Osteoblast (primary cell): ENCODE data around the gene DENND1A. TPM values are rescaled to one million over a fixed set of nuclear protein-coding genes. Genes with fewer than 3 reads are reported as not detected.

Source experiments
- DNase-seq: peaks from one replicate; pipeline ENCODE4 v3.0.0; 2011; ENCODE audit warnings: low spot score, mixed read lengths; ENCODE audit not compliant: insufficient read length; ENCODE audit errors: missing footprints
- H2AFZ ChIP-seq: 2 replicates; pipeline ENCODE4 v1.6.0; 2011; ENCODE audit warnings: mild to moderate bottlenecking, low read length
- H3K27ac ChIP-seq: 2 replicates; pipeline ENCODE4 v1.5.1; 2011; ENCODE audit warnings: mild to moderate bottlenecking, low read depth, low read length, moderate library complexity
- H3K27me3 ChIP-seq: 2 replicates; pipeline ENCODE4 v1.6.0; 2012; ENCODE audit warnings: mild to moderate bottlenecking, control low read depth, inconsistent platforms, low read length, moderate library complexity; ENCODE audit not compliant: insufficient read depth
- H3K36me3 ChIP-seq: 2 replicates; pipeline ENCODE4 v1.5.1; 2011; ENCODE audit warnings: mild to moderate bottlenecking, low read length, control low read depth, moderate library complexity; ENCODE audit not compliant: insufficient read depth
- H3K4me1 ChIP-seq: 2 replicates; pipeline ENCODE4 v1.5.1; 2011; ENCODE audit warnings: mild to moderate bottlenecking, low read length, control low read depth, moderate library complexity; ENCODE audit not compliant: insufficient read depth
- H3K4me2 ChIP-seq: 2 replicates; pipeline ENCODE4 v1.6.0; 2011; ENCODE audit warnings: mild to moderate bottlenecking, low read length; ENCODE audit not compliant: insufficient read depth
- H3K4me3 ChIP-seq: fragments of 200-600 bp; sonication (generic); 3 replicates; pipeline ENCODE4 v1.5.1; 2012; ENCODE audit warnings: mild to moderate bottlenecking, low read length, inconsistent platforms; ENCODE audit not compliant: insufficient read depth
- H3K79me2 ChIP-seq: 2 replicates; pipeline ENCODE4 v1.6.0; 2012; ENCODE audit warnings: mild to moderate bottlenecking, low read length, control low read depth, inconsistent platforms; ENCODE audit not compliant: insufficient read depth
- H3K9me3 ChIP-seq: 2 replicates; pipeline ENCODE4 v1.5.1; 2011; ENCODE audit warnings: low read depth, low read length, control low read depth
- H4K20me1 ChIP-seq: 2 replicates; pipeline ENCODE4 v1.6.0; 2012; ENCODE audit warnings: mild to moderate bottlenecking, low read length, control low read depth; ENCODE audit not compliant: insufficient read depth
- CTCF ChIP-seq: IDR thresholded peaks from 2 replicates; pipeline ENCODE4 v1.5.1; 2011; ENCODE audit warnings: mild to moderate bottlenecking, low read depth, low read length, moderate library complexity; ENCODE audit errors: extremely low read depth
- total RNA-seq: library from RNA; depleted of rRNA; stranded (reverse); fragments of >200 nt; gene quantifications from 2 replicates; pipeline ENCODE4 v1.2.3, GENCODE V29; 2012

DENND1A gene
- total RNA-seq, 1 donor = 14.1 TPM

DNA sequence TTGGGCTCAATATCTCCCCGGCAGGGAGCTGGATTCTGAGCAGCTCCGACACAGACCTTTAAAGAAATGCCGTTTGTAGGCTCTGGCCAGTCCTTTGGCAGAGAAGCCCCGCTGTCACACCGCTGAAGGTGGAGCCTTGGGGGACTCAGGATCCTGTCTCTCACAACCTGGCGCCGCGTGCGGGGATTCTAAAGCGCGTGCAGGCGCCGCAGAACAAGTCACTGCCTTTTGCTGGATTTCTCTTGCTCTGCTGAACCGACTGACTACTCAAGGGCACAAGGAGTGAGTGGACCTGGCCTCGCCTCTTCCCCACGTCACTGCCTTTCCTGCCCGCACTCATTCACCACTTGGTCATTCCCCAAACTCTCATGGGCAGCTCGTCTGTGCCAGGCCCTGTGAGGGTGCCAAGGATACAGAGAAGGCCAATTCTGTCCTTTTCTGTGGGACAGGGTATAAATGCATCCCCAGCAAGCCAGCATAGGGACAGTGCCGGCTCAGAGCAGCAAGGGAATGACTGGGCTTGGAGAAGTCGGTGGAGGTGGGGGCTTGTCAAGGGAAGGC lies 504.6 kb downstream of the DENND1A start:
- Histone ChIP-seq H3K4me3 (no peak overlapping the region), H2AFZ (no peak overlapping the region), H3K9me3 (no peaks in the 10 kb centered on the region), H3K27me3 (no peaks in the 10 kb centered on the region), H3K4me2 (no peak overlapping the region), H4K20me1 (peaks cover 4% of the 10 kb centered on the region), H3K4me1 (no peaks in the 10 kb centered on the region), H3K79me2 (no peaks in the 10 kb centered on the region), H3K27ac (no peak overlapping the region), H3K36me3 (no peaks in the 10 kb centered on the region)
- no peak for TF ChIP-seq CTCF
- no peak for DNase-seq

DNA sequence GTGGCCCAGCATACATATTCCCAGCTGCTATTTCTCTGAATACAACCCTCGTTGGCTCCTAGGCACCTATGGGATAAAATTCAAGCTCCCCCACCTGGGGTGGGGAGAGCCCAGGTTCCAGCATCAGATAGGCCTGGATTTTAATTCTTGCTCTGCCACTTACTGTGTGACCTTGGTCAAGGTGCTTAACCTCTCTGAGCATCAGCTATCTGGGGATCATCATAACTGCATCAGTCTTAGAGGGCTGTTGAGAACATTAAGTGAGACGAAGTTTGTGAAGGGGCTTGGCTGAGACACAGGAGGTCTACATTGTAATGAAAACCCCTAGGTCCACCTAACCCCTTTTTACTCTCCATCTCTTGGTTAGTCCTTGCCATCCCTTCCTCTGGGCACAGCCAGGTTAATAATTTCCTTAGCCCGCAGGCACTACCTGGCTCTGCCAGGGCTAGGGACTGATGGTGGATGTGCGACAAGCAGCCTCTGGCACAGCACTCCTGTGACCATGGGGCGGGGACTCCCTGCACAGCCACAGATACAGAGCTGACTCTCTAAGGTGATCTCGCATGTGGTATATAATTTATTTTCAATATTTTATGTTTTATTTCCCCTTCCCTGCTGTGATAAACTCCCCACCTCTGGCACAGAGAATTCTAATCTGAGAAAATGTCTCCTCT lies 505.2 kb downstream of the DENND1A start:
- no peaks in the 10 kb centered on the region for H3K4me1 ChIP-seq
- no peaks in the 10 kb centered on the region for H3K27me3 ChIP-seq
- no peak overlapping the region for H3K4me2 ChIP-seq
- no peak for DNase-seq
- peaks cover 4% of the 10 kb centered on the region for H4K20me1 ChIP-seq
- H3K9me3 ChIP-seq = no peaks in the 10 kb centered on the region
- no peak overlapping the region for H3K27ac ChIP-seq
- no peaks in the 10 kb centered on the region for H3K79me2 ChIP-seq
- H2AFZ ChIP-seq = no peak overlapping the region
- no peaks in the 10 kb centered on the region for H3K36me3 ChIP-seq
- no peak for TF ChIP-seq CTCF
- H3K4me3 ChIP-seq = no peak overlapping the region

DNA sequence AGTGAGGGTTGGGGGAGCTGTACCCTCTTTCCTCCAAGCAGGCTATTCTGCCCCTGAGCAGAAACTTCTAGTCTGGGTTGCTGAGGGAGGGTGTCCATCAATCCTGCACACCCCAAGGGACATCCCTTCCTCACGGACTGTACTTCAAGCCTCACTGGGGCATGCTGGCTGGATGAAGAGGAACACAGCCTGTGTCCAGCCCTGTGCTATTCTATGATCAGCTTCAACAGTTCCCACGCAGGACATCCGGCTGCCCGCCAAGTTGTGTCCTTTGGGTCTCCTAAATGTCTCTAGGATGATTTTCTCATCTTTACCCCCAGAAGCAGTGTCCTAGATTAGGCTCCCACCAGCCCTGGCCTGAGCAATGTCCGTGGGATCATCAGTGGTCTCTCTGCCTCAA lies 505.8 kb downstream of the DENND1A start:
- H3K4me3 ChIP-seq = no peak overlapping the region
- no peak overlapping the region for H2AFZ ChIP-seq
- H3K9me3 ChIP-seq = no peaks in the 10 kb centered on the region
- no peaks in the 10 kb centered on the region for H3K4me1 ChIP-seq
- no peaks in the 10 kb centered on the region for H3K27me3 ChIP-seq
- no peaks in the 10 kb centered on the region for H3K36me3 ChIP-seq
- no peak overlapping the region for H3K4me2 ChIP-seq
- H3K79me2 ChIP-seq = no peaks in the 10 kb centered on the region
- no peak for TF ChIP-seq CTCF
- peaks cover 4% of the 10 kb centered on the region for H4K20me1 ChIP-seq
- H3K27ac ChIP-seq = no peak overlapping the region
- no peak for DNase-seq

- no peaks in the 10 kb centered on the region for H3K9me3 ChIP-seq
- no peak overlapping the region for H3K27ac ChIP-seq
- no peak for TF ChIP-seq CTCF
- no peak overlapping the region for H2AFZ ChIP-seq
- no peaks in the 10 kb centered on the region for H3K27me3 ChIP-seq
- H3K4me1 ChIP-seq = no peaks in the 10 kb centered on the region
- no peak for DNase-seq
- no peak overlapping the region for H3K4me3 ChIP-seq
- no peaks in the 10 kb centered on the region for H3K36me3 ChIP-seq
- H3K4me2 ChIP-seq = no peak overlapping the region
- peaks cover 4% of the 10 kb centered on the region for H4K20me1 ChIP-seq
- no peaks in the 10 kb centered on the region for H3K79me2 ChIP-seq
Measured at GRCh38 chr9:123423311-123423640, 506.6 kb downstream of the DENND1A start.
